22Rv1 (cell line): ENCODE data around the gene DISC1.

Source experiments
- ZFX ChIP-seq: fragments of 450-650 bp; IDR thresholded peaks from 2 replicates; pipeline ENCODE4 v1.6.1; 2017; ENCODE audit warnings: antibody characterized with exemption, borderline replicate concordance
- TF ChIP-seq, protein P1 (sequence below): fragments of 450-650 bp; IDR thresholded peaks from 2 replicates; pipeline ENCODE4 v1.5.1; 2017; ENCODE audit warnings: mild to moderate bottlenecking

- TF ChIP-seq, protein P1, sequence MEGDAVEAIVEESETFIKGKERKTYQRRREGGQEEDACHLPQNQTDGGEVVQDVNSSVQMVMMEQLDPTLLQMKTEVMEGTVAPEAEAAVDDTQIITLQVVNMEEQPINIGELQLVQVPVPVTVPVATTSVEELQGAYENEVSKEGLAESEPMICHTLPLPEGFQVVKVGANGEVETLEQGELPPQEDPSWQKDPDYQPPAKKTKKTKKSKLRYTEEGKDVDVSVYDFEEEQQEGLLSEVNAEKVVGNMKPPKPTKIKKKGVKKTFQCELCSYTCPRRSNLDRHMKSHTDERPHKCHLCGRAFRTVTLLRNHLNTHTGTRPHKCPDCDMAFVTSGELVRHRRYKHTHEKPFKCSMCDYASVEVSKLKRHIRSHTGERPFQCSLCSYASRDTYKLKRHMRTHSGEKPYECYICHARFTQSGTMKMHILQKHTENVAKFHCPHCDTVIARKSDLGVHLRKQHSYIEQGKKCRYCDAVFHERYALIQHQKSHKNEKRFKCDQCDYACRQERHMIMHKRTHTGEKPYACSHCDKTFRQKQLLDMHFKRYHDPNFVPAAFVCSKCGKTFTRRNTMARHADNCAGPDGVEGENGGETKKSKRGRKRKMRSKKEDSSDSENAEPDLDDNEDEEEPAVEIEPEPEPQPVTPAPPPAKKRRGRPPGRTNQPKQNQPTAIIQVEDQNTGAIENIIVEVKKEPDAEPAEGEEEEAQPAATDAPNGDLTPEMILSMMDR: no peak
- no peak for TF ChIP-seq ZFX
These were observed 174.5 kb downstream of the DISC1 start for GRCh38 chr1:231801042-231801585.
